Stimulated activated CD4-positive, alpha-beta T cell treated with anti-CD3 and anti-CD28 coated beads, TNF-alpha, amount 100 ng/mL, for 1 hour (primary cell): ENCODE measurements around the gene MPHOSPH6.
"Not testable (repeated sequence)": the region's sequence is repeated elsewhere in the genome, so short reads cannot be mapped to it uniquely, and the experiment has no call there.

Experiments used
- DNase-seq, 3 donors: peaks; one replicate each; pipeline ENCODE4 v3.0.0-alpha.2; 2020; ENCODE audit warnings: low read depth in 3 of 3, low spot score in 1 of 3

The MPHOSPH6 gene

GRCh38 chr16:82124651-82125050 is 45.4 kb downstream of the MPHOSPH6 start:
- DNase-seq, result no peak

GRCh38 chr16:82119405-82119804 is 50.6 kb downstream of the MPHOSPH6 start:
- DNase-seq, result no peak

GRCh38 chr16:82118749-82119148 is 51.3 kb downstream of the MPHOSPH6 start:
- no peak for DNase-seq

- DNase-seq, result no peak
Observed at GRCh38 chr16:82116535-82116934, 53.5 kb downstream of the MPHOSPH6 start.

GRCh38 chr16:82113741-82114140 is 56.3 kb downstream of the MPHOSPH6 start:
- DNase-seq, result no peak

- DNase-seq, result no peak
Observed at GRCh38 chr16:82111944-82112343, 58.1 kb downstream of the MPHOSPH6 start.

DNA sequence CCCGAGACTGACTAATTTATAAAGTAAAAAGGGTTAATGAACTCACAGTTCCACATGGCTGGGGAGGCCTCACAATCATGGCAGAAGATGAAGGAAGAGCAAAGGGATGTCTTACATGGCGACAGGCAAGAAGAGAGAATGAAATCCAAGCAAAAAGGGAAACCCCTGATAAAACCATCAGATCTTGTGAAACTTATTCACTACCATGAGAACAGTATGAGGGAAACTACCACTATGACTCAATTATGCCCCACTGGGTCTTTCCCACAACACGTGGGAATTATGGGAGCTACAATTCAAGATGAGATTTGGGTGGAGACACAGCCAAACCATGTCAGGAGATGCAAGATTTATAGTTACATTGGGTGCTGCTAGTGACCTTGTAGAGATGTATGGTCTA is 60.8 kb downstream of the MPHOSPH6 start:
- DNase-seq, result not testable (repeated sequence)

DNA sequence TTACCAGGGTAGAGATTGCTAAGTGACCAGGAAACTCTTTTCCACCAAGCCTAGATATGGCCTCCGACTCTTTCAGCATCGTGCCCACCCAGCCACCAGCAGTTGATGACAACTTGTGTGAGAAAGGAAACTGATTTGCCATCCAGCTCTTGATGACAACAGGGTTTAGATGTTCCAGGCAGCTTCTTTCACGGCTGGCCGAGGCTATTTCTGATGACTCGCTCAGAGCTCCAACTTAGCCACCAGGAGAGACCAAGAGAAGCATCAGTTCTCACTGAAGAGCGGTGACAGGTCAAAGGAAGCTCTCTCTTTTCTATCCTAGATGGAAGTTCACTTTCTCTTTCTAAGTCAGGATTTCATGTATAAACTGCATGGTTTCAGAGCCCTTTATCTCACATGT is 61.2 kb downstream of the MPHOSPH6 start:
- DNase-seq, result no peak

DNA sequence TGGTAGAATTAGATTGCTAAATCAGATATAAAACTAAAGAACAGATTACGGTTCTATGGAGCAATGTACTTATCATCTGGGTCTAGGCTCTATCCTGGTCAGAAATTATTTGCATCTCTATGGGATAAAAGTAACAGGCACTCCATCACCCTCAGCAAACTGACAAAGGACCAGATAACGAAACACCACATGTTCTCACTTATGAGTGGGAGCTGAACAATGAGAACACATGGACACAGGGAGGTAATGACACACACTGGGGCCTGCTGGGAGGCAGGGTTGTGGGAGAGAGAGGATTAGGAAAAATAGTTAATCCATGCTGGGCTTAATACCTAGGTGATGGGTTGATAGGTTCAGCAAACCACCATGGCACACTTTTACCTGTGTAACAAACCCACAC is 61.9 kb downstream of the MPHOSPH6 start:
- no peak for DNase-seq

- DNase-seq, result no peak
Observed at GRCh38 chr16:82105107-82105506, 64.9 kb downstream of the MPHOSPH6 start.
